DLD1 (cell line): ENCODE results near the gene MGRN1.
"Not testable (repeated sequence)": the region's sequence is repeated elsewhere in the genome, so short reads cannot be mapped to it uniquely, and the experiment has no call there.

Source experiments
- in situ Hi-C: cut with HindIII; loops from 2 replicates; pipeline ENCODE4 v1.10.0; 2017; ENCODE audit warnings: low sequenced_read_pairs

Gene MGRN1

GRCh38 chr16:4724661-4725270 lies 100.1 kb downstream of the MGRN1 start:
- in situ Hi-C loops, result no loop called here

GRCh38 chr16:4726616-4727015 lies 102.0 kb downstream of the MGRN1 start:
- in situ Hi-C loops, result no loop called here

- in situ Hi-C loops, result no loop called here
Observed at GRCh38 chr16:4728676-4729075, 104.0 kb downstream of the MGRN1 start.

GRCh38 chr16:4729876-4730275 lies 105.2 kb downstream of the MGRN1 start:
- in situ Hi-C loops, result no loop called here

- in situ Hi-C loops, result no loop called here
Observed at GRCh38 chr16:4733211-4733742, 108.7 kb downstream of the MGRN1 start.

- in situ Hi-C loops, result no loop called here
Observed at GRCh38 chr16:4733747-4734062, 109.1 kb downstream of the MGRN1 start.

GRCh38 chr16:4734063-4734729 lies 109.6 kb downstream of the MGRN1 start, which contains the start of the genes ANKS3 and DNAAF8:
Gene ANKS3, minus strand, starts transcription at chr16:4734271. Its CDS starts 4,122 bp downstream, at chr16:4730149.
Gene DNAAF8, plus strand, starts transcription at chr16:4734537. Its CDS starts 1,978 bp downstream, at chr16:4736515.
- in situ Hi-C loops, result no loop called here

GRCh38 chr16:4734730-4735535 lies 110.3 kb downstream of the MGRN1 start:
- in situ Hi-C loops, result no loop called here

- in situ Hi-C loops, result no loop called here
Observed at GRCh38 chr16:4736546-4736945, 111.9 kb downstream of the MGRN1 start.

GRCh38 chr16:4737545-4737944 lies 112.9 kb downstream of the MGRN1 start:
- in situ Hi-C loops, result no loop called here

GRCh38 chr16:4738370-4738769 lies 113.7 kb downstream of the MGRN1 start:
- in situ Hi-C loops, result not testable (repeated sequence)
